Keratinocyte (primary cell): Measurements from ENCODE around the gene PHACTR2.
"Not testable (repeated sequence)": the region's sequence is repeated elsewhere in the genome, so short reads cannot be mapped to it uniquely, and the experiment has no call there.

Experiments used
- EZH2 ChIP-seq: IDR thresholded peaks from one replicate; pipeline ENCODE4 v1.6.1; 2012; ENCODE audit warnings: inconsistent platforms, mild to moderate bottlenecking, low read length, moderate library complexity
- TF ChIP-seq, protein P1 (sequence below), 3 experiments: IDR thresholded peaks in 1 of 3; conservative IDR thresholded peaks in 1 of 3; optimal IDR thresholded peaks in 1 of 3; 2 replicates in 2 of 3; 3 replicates in 1 of 3; pipeline versions ENCODE3 to v1.5.1; 2011; ENCODE audit warnings: low read length in 3 of 3, mild to moderate bottlenecking in 3 of 3, moderate library complexity in 2 of 3, control low read depth in 1 of 3, inconsistent platforms in 1 of 3; ENCODE audit not compliant: insufficient read depth in 2 of 3; ENCODE audit errors: extremely low read depth in 1 of 3

DNA sequence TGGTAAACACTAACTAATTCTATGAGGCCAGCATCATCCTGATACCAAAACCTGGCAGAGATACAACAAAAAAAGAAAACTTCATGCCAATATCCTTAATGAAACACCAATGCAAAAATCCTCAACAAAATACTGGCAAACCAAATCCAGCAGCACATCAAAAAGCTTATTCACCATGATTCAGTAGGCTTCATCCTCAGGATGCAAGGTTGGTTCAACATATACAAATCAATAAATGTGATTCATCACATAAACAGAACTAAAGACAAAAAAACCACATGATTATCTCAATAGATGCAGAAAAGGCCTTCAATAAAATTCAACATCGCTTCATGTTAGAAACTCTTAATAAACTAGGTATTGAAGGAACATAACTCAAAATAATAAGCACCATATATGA is 28.4 kb upstream of the PHACTR2 start:
- TF ChIP-seq EZH2 = not testable (repeated sequence)
- TF ChIP-seq, protein P1, sequence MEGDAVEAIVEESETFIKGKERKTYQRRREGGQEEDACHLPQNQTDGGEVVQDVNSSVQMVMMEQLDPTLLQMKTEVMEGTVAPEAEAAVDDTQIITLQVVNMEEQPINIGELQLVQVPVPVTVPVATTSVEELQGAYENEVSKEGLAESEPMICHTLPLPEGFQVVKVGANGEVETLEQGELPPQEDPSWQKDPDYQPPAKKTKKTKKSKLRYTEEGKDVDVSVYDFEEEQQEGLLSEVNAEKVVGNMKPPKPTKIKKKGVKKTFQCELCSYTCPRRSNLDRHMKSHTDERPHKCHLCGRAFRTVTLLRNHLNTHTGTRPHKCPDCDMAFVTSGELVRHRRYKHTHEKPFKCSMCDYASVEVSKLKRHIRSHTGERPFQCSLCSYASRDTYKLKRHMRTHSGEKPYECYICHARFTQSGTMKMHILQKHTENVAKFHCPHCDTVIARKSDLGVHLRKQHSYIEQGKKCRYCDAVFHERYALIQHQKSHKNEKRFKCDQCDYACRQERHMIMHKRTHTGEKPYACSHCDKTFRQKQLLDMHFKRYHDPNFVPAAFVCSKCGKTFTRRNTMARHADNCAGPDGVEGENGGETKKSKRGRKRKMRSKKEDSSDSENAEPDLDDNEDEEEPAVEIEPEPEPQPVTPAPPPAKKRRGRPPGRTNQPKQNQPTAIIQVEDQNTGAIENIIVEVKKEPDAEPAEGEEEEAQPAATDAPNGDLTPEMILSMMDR (optimal IDR thresholded peaks at IDR 0.05 in 1 of 3, IDR thresholded peaks at IDR 0.05 in 1 of 3, conservative IDR thresholded peaks at IDR 0.05 in 1 of 3; ENCODE audit: extremely low read depth in 1 of 3, insufficient read depth in 2 of 3, low read length in 3 of 3) = not testable (repeated sequence)
